NCI-H146 (cell line): ENCODE results near the gene RNF214.
A peak's percentile ranks its signal among the peaks of the same experiment; 100 is the strongest.
"Not testable (repeated sequence)": the region's sequence is repeated elsewhere in the genome, so short reads cannot be mapped to it uniquely, and the experiment has no call there.

Experiments
- DNase-seq: peaks from one replicate; lab custom pipeline; 2025; lab: John Stamatoyannopoulos, UW

RNF214 gene

GRCh38 chr11:117315285-117316196 is 83.1 kb downstream of the RNF214 start:
- peak; percentile 51 for DNase-seq

- DNase-seq = peak; percentile 92
Measured at GRCh38 chr11:117316197-117316961, 83.9 kb downstream of the RNF214 start, which contains the start of gene BACE1. TSS of gene BACE1 (minus strand) at chr11:117316256. CDS start at chr11:117315795, 461 bp downstream.

- no peak for DNase-seq
Measured at GRCh38 chr11:117318738-117319137, 86.3 kb downstream of the RNF214 start.

GRCh38 chr11:117319214-117319840 is 86.9 kb downstream of the RNF214 start:
- DNase-seq = no peak

- not testable (repeated sequence) for DNase-seq
Measured at GRCh38 chr11:117327255-117327566, 94.7 kb downstream of the RNF214 start.

GRCh38 chr11:117327567-117328374 is 95.3 kb downstream of the RNF214 start, which contains the start of gene CEP164:
TSS of gene CEP164 (plus strand) at chr11:117327854. CDS start at chr11:117338587, 10,733 bp downstream.
- DNase-seq = peak; percentile 97

- DNase-seq = peak; percentile 27
Measured at GRCh38 chr11:117328375-117329010, 96.0 kb downstream of the RNF214 start.

- DNase-seq = no peak
Measured at GRCh38 chr11:117332843-117333242, 100.4 kb downstream of the RNF214 start.

- DNase-seq = no peak
Measured at GRCh38 chr11:117333917-117334316, 101.4 kb downstream of the RNF214 start.

GRCh38 chr11:117334896-117335295 is 102.4 kb downstream of the RNF214 start:
- no peak for DNase-seq

- no peak for DNase-seq
Measured at GRCh38 chr11:117335399-117335798, 102.9 kb downstream of the RNF214 start.
